Measurements from ENCODE around the gene TPP2.

TPP2 gene

DNA sequence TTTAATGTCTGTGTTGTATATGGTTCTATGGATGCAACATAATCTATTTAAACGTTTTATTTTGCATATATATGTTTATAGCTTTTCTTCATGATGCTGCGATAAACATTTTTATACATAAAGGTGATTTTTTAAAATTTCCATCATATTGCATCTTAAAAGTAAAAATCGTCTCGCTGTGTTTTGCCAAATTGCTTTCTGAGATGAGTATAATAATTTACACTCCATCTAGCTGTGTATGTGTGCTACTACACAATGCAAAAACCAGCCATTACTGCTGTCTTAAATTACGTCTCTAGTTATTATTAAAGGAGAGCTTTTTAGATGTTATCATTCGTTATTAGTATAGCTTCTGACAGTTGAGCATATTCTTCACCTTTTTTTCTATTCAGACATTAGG, 60.8 kb downstream of the TPP2 start:
- DNase-seq (ENCODE audit: low read depth), result no peak

DNA sequence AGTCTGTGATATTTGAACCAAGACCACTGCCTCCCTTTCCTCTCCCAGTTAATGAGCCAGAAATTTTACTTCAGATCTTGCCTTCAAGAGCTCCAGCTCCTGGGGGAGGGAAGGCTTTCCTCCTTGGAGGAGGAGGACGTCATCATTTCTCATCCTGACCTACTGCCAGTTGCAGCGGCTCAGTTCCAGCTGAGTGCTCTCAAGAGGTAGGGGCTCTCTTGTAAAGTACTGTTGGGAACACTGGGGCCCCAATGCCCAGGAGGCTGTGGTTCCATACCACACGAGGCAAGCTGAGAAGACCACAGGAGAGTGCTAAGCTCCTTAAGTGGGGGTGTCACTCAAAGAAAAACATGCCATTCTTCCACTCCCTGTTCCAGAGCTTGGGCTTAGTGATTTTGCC, 61.9 kb downstream of the TPP2 start:
- no peak for DNase-seq (ENCODE audit: low read depth)

DNA sequence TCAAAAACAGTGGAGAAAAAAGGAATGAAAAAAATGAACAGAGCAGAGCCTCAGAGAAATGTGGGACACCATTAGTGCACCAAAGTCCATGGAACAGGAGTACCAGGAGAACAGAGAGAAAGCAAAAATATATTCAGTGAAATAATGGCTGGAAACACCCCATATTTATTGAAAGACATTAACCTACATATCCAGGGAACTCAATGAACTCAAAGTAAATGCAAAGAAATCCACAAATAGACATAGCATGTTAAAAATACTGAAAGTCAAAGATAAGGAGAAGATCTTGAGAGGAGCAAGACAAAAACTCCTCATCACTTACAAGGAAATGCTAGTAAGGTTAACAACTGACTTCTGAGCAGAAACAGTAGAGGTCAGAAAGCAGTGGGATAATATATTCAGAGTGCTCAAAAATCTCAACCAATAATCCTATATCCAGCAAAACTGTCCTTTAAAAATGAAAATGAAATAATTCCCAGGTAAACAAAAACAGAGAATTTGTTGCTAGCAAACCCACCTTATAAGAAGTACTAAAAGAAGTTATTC, 62.5 kb downstream of the TPP2 start:
- DNase-seq (ENCODE audit: low read depth), result no peak

DNA sequence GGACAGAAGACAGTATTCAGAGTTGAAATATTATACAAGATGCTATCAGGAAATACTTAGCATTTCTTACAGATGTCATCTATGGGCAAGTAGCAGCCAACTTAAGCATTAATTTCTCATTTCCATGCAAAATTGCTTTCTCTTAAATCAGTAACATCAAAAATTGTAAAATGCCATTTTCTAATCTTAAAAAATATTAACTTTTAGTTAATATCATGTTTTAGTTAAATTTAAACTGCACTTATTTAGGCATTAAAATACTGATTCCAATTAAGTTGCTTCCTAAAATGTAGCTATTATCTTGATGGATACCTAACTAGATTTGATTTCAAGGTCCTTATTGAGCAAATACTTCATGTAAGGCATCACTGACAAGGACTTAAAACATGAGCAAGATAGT, 70.2 kb downstream of the TPP2 start:
- DNase-seq (ENCODE audit: low read depth), result no peak

DNA sequence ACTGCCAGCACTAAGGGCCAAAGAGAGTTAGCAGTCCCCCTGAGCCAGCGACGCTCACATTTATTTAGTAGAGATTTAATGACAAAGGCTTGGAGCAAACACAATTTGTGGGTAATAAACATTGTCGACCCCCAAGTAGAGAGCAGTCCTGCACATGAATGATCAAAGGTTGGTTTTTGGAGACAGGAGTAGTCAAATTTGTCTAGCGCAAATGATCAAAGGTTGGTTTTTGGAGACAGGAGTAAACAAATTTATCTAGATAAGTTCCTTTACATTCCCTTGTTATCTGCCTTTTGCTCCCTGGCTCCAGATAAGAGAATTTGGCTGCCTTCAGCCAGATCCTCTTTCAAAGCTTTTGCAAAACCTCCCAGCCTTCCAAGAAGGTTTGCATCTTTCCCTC, 71.1 kb downstream of the TPP2 start:
- no peak for DNase-seq (ENCODE audit: low read depth)

DNA sequence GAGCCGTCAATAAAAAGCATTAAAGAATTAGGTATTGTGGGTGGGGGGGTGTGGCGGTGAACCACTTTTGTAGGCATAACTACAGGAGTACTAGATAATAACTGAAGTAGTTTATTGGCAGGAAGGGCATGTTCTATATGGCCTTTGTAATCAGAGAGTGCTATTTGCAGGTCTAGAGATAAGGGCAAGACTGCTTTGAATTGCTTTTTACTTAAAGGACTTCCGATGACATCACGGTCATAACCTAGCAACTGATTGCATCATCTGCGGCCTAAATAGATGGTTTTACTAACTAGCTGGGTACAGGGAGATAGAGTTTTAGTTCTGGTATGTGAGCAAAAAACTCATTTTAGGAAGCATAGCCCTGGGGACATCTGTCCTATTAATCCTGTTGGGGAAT, 73.3 kb downstream of the TPP2 start:
- DNase-seq (ENCODE audit: low read depth), result no peak

DNA sequence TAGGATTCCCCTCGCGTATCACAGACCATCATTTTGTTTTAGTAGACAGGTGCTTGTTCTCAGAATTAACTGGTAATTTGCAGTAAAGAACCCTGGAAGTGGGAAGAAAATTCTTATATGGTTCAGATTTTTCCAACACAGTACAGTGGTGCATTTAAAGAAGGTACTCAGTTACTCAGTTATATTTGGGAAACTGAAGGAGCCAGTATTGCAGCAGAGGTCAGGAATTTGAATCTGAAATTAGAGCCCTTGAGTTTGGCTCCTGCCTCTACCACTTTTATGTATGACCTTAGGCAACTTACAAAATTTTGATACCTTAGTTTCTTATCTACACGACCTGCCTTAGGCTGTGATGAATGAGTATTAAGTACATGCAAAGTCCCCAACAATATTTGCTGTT, 78.3 kb downstream of the TPP2 start:
- DNase-seq (ENCODE audit: low read depth), result no peak

DNA sequence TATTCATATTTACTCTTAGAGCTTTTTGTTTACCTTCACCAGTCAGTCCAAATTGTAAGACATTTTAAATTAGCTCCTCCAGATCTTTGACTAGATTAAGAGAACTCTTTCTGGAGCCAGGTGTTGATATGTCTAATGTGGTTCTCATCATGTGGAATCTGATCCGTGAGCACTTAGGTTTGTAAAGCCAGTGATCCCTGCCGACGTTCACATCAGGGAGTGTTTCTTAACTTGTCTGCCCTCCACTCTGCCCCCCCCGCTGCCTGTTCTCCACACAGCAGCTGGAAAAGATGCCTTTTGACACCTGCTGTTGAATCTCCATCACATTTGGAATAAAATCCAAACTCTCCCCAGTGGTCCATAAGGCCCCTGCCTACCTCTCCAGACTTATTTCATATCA, 80.3 kb downstream of the TPP2 start:
- no peak for DNase-seq (ENCODE audit: low read depth)

DNA sequence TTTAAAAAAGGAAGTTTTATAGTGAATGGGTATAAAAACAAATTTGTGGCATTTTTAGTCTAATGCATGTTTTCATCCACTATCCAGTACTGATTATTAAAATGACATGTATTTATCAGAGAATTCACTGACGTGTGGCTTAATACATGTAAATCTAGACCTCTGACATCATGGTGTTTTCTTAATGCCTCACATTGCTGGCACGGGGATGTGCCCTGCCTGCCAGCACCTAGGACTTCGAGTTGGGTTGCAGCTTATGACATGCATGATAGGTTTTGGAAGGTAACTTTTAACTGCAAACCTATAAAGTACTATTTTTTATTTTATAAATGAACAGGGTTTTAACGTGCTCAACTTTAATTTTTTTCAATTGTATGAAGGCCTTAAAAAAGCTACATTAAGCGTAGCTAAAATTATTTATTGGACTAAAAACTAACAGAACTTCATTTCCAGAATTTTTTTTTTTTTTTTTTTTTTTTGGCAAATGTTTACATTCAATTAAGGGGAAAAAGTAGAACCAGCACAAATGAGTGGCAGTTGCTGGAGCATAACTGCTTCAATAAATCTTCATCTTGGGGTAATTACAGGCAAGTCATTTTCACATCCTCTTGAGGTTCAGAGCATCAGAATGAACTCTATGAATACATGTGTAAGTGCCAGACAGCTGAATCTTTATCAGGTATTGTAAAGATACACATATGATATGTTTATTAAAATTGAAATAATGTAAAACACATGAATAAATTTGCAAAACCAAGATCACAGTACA, 81.7 kb downstream of the TPP2 start:
- DNase-seq (ENCODE audit: low read depth), result no peak

DNA sequence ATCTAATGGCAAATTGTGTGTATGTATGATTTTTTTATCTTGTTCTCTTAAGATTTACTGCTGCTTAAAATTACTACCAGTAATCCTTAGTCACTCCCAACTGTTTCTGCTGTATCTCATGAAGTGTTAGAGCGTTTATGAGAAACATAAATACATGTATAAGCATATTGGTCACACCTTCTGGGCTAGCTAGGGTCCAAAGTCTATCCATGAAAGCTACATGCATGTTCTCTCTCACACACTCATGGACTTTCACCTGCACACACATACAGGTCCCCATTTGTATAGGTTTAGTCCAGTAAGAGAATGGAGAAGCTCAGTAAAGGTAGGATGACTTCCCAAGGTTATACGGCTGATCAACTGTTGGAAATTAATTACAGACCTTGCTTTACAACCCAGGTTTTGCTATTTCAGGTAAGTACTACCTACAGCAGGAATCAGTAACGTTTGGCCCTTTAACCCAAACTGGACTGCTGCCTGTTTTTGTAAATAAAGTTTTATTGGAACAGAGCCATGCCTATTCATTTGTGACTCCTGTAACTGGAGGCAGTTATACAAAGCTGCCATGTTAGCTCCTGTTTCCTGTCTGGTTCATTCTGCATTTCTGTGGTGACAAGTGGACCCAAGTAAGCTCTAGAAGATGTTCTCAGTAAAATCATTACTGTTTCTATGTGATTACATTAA, 82.8 kb downstream of the TPP2 start:
- no peak for DNase-seq (ENCODE audit: low read depth)

DNA sequence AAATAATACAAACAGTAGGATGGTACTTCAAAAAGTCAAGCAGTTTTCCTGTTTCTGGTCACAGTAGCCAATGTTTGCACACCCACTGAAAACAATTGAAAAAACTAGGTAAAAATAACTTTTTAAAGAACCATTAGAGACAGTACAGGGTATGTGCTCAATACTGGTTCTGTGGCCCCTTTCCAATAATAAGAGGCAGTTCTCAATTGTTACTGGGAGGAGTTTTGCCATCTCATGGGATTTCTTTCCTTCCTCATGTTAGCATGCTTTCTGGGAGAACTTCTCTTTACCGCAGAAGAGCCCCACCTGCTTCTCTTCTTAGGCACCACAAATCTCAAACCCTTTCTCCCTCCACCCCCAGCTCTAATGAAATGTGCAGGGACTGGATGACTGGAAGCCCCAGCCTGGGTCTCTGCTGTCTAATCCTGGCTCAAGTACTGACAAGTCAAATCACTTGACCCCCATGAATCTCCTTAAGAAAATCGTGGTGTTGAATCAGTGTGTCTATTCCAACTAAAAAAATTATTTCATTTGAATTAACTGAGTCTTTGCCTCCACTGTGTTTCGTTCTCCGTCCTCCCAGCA, 83.4 kb downstream of the TPP2 start:
- DNase-seq (ENCODE audit: low read depth), result no peak

DNA sequence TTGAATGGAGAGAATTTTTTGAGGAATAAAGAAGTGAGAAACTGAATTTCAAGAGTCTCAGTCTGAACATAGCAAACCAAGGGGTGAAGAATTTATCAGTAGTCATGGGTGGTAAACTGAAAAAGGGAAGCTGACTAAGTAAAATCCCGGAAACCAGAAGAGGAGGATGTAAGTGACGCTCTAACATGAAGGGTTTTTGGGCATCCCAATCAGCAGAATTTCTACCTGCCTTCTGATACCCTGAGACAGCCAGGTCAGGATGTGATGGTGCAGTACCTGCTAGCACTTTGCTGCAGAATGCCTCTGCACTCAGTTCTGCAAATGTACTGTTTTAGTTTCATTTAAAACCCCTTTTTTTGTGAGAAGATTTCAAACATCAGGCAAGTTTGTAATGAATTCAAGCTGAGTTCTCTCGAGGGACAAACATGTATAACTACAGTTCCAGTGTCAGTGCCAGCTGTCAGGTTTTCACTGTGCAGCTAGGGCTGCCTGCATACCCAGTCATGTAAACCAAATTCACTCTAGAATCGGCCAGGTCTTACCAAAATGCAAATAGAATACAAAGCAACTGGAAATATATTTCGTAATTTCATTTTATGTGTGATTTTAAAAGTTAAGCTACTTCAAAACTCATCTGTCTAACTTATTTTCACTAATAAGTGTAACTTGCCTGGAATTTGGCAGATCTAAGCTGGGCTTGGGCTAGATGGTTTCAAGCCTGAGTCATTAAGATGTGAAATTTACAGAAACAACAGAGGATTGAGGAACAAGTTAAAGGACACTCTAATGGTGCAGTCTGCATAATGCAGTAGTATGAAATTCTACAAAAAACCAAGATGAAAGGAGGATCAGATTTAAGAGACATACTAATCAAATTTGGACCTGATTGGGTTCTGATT, 84.3 kb downstream of the TPP2 start:
- no peak for DNase-seq (ENCODE audit: low read depth)

DNA sequence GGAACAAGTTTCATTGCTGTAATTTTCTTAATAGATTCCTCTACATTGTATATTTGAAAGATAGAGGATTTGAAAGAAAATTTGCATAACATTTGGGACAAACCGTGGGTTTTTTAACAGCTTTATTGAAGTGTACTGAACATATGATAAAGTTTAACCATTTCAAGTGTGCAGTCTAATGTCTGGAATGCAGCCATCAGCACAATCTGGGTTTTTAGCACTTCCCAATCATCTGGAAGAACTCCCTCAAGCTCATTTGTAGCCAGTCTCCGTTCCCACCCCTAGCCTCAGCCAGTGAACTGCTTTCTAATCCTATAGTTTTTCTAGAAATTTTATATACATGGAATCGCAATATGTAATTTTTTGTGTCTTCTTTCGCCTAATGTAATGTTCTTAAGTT, 85.4 kb downstream of the TPP2 start:
- DNase-seq (ENCODE audit: low read depth), result no peak

DNA sequence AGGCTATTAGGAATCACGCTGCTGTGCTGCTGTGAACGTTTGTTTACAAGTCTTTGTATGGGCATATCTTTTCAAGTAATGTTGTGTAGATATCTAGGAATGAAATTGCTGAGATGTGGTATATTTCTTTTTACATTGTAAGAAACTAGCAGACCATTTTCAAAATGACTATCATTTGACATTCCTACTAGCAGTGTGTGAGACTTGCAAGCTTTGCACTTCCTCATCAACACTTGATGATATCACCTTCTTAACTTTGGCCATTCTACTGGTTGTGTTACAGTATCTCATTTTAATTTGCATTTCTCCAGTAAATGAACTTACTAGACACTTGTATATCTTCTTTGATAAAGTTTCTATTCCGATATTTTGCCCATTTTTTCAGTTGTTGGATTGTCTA, 85.9 kb downstream of the TPP2 start:
- no peak for DNase-seq (ENCODE audit: low read depth)

DNA sequence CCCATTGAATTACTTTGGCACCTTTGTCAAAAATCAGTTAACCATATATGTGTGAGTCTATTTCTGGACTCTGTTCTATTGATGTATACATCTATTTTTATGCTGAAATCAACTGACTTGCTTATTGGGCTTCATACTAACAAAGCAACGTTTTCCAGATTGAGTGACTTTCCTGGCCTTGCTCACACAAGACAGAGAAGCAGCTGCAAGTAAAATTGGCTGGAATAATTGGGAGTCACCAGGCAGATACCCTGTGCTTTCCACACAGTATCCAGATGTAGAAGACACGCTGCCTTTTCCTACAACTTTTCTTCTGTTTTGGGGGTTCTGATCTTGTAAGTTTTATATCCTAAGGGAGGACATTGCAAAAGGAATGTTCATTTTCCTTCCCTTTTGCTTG, 86.9 kb downstream of the TPP2 start:
- no peak for DNase-seq (ENCODE audit: low read depth)

DNA sequence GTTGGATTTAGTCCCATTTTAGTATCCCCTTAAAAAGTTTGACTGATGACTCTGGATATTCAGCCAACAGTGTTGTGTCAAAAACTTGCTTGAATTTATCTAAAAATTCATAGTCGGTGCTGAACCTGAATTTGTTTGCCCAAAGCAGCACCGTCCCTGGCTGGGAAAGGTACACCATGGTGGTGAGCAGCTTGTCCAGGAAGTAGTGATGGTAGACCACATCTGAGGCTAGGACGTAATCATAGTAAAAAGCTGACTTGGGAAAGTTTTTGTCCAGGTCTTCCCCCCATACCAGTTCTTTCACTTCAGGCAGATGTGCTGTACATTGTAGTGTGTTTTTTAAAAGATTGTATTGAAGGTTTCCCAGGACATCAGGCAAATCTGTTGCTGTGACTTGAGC, 89.2 kb downstream of the TPP2 start:
- no peak for DNase-seq (ENCODE audit: low read depth)

DNA sequence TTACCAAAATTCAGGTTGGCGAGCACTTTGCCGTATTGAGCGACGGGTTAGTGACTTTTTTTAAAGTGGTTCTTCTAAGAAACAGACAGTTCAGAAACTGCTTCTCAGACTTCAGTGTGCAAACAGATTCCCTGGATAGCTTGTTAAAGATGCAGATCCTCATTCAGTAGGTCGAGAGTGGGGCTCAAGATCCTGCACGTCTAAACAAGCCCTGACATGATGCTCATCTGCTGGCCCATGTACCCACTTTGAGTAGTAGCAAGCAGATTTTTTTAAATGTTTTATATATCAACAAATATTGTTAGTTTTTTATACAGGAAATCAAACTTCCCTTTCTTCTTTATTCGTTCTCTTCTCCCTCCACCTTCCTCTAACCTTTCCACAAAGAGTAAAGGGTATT, 90.7 kb downstream of the TPP2 start:
- no peak for DNase-seq (ENCODE audit: low read depth)

DNA sequence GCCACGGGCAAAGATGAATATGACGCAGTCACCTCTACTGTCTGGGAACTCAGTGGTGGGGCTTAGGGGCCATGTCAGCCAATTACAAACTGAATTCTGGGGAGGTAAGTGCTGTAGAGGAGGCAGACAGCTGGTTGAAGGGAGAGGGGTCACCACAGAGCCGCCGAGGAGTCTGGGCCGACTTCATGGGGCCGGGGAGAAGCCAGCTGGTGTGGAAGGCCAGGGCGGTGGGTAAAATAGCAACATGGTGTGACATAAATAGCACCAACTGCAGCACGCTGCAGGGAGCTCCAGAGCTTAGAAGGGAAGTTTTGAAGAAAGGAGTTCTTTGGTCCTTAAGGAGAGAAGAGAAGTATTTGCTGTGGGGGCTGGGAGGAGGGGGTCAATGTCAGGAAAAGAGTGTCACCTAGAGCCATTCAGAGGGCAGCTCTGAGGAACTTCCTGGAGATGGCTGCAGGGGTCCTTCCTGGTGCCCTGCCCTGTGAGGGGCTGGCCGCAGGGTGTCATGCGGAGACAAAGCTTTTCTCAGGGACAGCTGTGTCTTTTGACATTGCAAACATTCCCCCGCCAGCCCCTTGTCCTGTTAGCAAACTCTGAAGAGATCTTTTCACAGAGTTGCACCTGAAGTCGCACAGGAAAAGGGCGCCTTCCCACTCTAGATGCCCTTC, 91.7 kb downstream of the TPP2 start:
- no peak for DNase-seq (ENCODE audit: low read depth)

DNA sequence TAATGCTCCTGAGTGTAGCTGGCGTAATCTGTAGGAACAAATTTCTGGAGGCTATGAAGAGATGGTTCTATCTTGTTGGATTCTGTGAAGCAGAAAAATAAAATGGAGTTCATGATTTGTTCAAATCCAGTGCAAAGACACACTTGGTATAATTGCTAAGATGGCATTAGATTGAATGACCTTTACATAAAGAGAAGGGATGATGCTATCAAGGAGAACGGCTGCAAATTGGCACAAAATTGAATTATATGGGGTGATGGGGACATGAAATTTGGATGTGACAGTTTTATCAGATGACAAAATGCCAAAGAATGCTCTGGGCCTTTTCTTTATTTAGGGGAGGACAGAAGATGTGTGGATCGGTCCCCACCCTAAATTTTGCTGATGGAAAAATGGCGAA, 94.1 kb downstream of the TPP2 start:
- DNase-seq (ENCODE audit: low read depth), result no peak

DNA sequence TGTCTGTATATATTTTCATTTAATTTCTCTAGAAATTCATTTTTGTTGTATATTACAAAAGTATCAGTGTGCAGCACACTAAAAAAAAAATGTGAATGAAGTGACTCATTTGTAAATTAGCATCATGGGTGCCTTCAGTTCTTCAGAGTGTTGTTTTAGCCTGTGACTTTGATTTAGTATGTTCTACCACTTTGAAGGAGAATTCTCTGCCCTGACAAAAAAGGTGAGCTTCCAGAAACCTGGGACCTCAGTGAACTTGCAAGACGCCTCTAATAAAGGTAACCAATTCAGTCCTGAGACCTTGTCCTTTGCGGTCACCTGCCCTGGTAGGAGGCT, 95.7 kb downstream of the TPP2 start:
- DNase-seq (ENCODE audit: low read depth), result no peak

DNA sequence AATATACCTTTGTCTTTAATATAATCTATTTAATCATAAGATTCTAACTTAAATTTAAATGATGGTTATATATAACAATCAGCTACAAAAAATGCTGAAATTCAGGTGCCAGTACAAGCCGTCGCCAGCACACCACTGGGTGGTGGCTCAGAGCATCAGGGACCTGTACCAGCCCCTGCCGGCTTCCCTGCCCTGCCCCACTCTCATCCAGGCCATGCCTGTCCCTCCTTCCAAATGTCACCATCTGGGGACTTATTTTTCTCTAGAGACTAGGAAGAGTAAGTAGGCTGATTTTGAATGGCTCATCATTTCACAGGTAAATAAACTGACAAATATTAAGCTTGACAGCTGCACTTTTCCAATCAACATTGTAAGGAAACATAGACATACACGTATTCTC, 96.5 kb downstream of the TPP2 start:
- DNase-seq (ENCODE audit: low read depth), result no peak

DNA sequence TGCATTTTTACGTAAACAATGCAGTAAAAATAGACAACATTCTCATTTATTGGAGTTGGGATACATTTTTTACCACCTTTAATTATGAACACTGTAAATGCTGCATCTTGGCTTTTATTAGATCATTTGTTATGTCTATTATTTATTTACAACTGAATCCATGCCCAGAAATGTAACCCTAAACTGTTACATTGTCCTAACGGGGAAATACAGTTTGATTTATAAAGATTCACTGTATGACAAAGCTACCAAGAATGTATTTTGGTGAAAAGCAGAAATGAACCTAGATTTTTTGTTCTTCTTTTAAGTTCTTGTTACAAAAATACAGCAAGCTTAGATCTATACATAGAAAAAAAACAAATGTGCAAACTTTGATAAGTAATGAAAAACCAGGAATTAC, 97.0 kb downstream of the TPP2 start:
- no peak for DNase-seq (ENCODE audit: low read depth)

All from HS-5 (cell line).